SK-N-SH treated with all-trans-retinoic acid at 6 μM for 48 hours (cell line): ENCODE data around the gene FAT1.

Experiments
- ATAC-seq: fragments of 200-7000 bp; cut with Tn5 transposase; 3 replicates; pipeline ENCODE4 v1.9.1; 2020; ENCODE audit warnings: mild to moderate bottlenecking, moderate library complexity
- ARNTL ChIP-seq: fragments of 450-650 bp; formaldehyde crosslinking; IDR thresholded peaks from 2 replicates; pipeline ENCODE4 v1.5.0; 2020; ENCODE audit warnings: low read depth, mild to moderate bottlenecking, moderate library complexity, borderline replicate concordance
- BACH2 ChIP-seq: fragments of 250-450 bp; sonication (Bioruptor Pico); IDR thresholded peaks from 2 replicates; pipeline ENCODE4 v1.9.0; 2021; ENCODE audit warnings: mild to moderate bottlenecking, borderline replicate concordance
- CREB5 ChIP-seq: fragments of 250-450 bp; sonication (Bioruptor Pico); IDR thresholded peaks from 2 replicates; pipeline ENCODE4 v1.5.1; 2020; ENCODE audit warnings: low read depth, mild to moderate bottlenecking, moderate library complexity
- CSDC2 ChIP-seq: fragments of 250-450 bp; sonication (Bioruptor Pico); IDR thresholded peaks from 2 replicates; pipeline ENCODE4 v1.5.0; 2020; ENCODE audit warnings: mild to moderate bottlenecking, moderate library complexity
- CSRNP3 ChIP-seq: fragments of 250-450 bp; sonication (Bioruptor Pico); IDR thresholded peaks from 2 replicates; pipeline ENCODE4 v1.5.1; 2021; ENCODE audit warnings: mild to moderate bottlenecking, moderate library complexity
- GLIS3 ChIP-seq: fragments of 250-450 bp; sonication (Bioruptor Pico); IDR thresholded peaks from 2 replicates; pipeline ENCODE4 v1.5.0; 2020; ENCODE audit warnings: mild to moderate bottlenecking, moderate library complexity
- ISL1 ChIP-seq: fragments of 250-450 bp; sonication (Bioruptor Pico); IDR thresholded peaks from 2 replicates; pipeline ENCODE4 v2.1.2; 2022; ENCODE audit warnings: mild to moderate bottlenecking, moderate library complexity
- OSR1 ChIP-seq: fragments of 250-450 bp; sonication (Bioruptor Pico); IDR thresholded peaks from 2 replicates; pipeline ENCODE4 v1.8.0; 2022; ENCODE audit warnings: moderate library complexity, mild to moderate bottlenecking, inconsistent platforms
- PATZ1 ChIP-seq: fragments of 250-450 bp; sonication (Bioruptor Pico); IDR thresholded peaks from 2 replicates; pipeline ENCODE4 v1.8.0; 2020; ENCODE audit warnings: mild to moderate bottlenecking, moderate library complexity, borderline replicate concordance
- POU6F1 ChIP-seq: fragments of 250-450 bp; sonication (Bioruptor Pico); IDR thresholded peaks from 2 replicates; pipeline ENCODE4 v1.8.0; 2021; ENCODE audit warnings: low read depth, mild to moderate bottlenecking, moderate library complexity, borderline replicate concordance
- RARB ChIP-seq: fragments of 250-450 bp; sonication (Bioruptor Pico); IDR thresholded peaks from 2 replicates; pipeline ENCODE4 v1.8.0; 2021; ENCODE audit warnings: mild to moderate bottlenecking, moderate library complexity
- SNAI2 ChIP-seq: fragments of 250-450 bp; sonication (Bioruptor Pico); IDR thresholded peaks from 2 replicates; pipeline ENCODE4 v1.5.0; 2020; ENCODE audit warnings: mild to moderate bottlenecking, moderate library complexity
- TCF4 ChIP-seq: fragments of 250-450 bp; sonication (Bioruptor Pico); IDR thresholded peaks from 2 replicates; pipeline ENCODE4 v1.8.0; 2021; ENCODE audit warnings: mild to moderate bottlenecking, moderate library complexity, borderline replicate concordance
- TOX ChIP-seq: fragments of 250-450 bp; sonication (Bioruptor Pico); IDR thresholded peaks from 2 replicates; pipeline ENCODE4 v1.8.0; 2021; ENCODE audit warnings: mild to moderate bottlenecking, moderate library complexity, borderline replicate concordance
- TSHZ2 ChIP-seq: fragments of 250-450 bp; sonication (Bioruptor Pico); IDR thresholded peaks from 2 replicates; pipeline ENCODE4 v1.5.0; 2020; ENCODE audit warnings: mild to moderate bottlenecking, moderate library complexity
- ZC3H10 ChIP-seq: fragments of 250-450 bp; sonication (Bioruptor Pico); IDR thresholded peaks from 2 replicates; pipeline ENCODE4 v1.5.1; 2021; ENCODE audit warnings: mild to moderate bottlenecking, moderate library complexity
- ZFP30 ChIP-seq: fragments of 450-650 bp; formaldehyde crosslinking; IDR thresholded peaks from 2 replicates; pipeline ENCODE4 v1.5.0; 2022; ENCODE audit warnings: mild to moderate bottlenecking, moderate library complexity
- ZNF565 ChIP-seq: fragments of 450-650 bp; formaldehyde crosslinking; conservative IDR thresholded peaks from 2 replicates; pipeline ENCODE4 v1.5.0; 2020; ENCODE audit warnings: low read depth, mild to moderate bottlenecking, moderate library complexity
- ZNF70 ChIP-seq: fragments of 450-650 bp; formaldehyde crosslinking; IDR thresholded peaks from 2 replicates; pipeline ENCODE4 v1.5.0; 2020; ENCODE audit warnings: mild to moderate bottlenecking, moderate library complexity
- ZNF8 ChIP-seq: fragments of 450-650 bp; formaldehyde crosslinking; IDR thresholded peaks from 2 replicates; pipeline ENCODE4 v1.5.0; 2020; ENCODE audit warnings: mild to moderate bottlenecking, moderate library complexity

The FAT1 gene

GRCh38 chr4:186592966-186593586, 130.6 kb downstream of the FAT1 start:
- TF ChIP-seq ZNF8 (CRISPR knock-in tag), result no peak
- no peak for TF ChIP-seq OSR1 (CRISPR knock-in tag)
- TF ChIP-seq BACH2 (CRISPR knock-in tag), result no peak
- TF ChIP-seq RARB (CRISPR knock-in tag), result no peak
- no peak for TF ChIP-seq POU6F1 (CRISPR knock-in tag)
- no peak for TF ChIP-seq TCF4
- no peak for TF ChIP-seq ISL1
- TF ChIP-seq TOX (CRISPR knock-in tag), result no peak
- TF ChIP-seq PATZ1 (CRISPR knock-in tag), result no peak
- no peak for TF ChIP-seq ZFP30
- TF ChIP-seq ZNF70 (CRISPR knock-in tag), result no peak
- TF ChIP-seq TSHZ2 (CRISPR knock-in tag), result no peak
- no peak for TF ChIP-seq CSDC2
- TF ChIP-seq ZNF565 (CRISPR knock-in tag), result no peak
- TF ChIP-seq SNAI2 (CRISPR knock-in tag), result no peak
- no peak for TF ChIP-seq GLIS3 (CRISPR knock-in tag)
- no peak for TF ChIP-seq CSRNP3 (CRISPR knock-in tag)

GRCh38 chr4:186592445-186592844, 131.2 kb downstream of the FAT1 start:
- TF ChIP-seq POU6F1 (CRISPR knock-in tag) (no peak), ZC3H10 (CRISPR knock-in tag) (no peak), TOX (CRISPR knock-in tag) (no peak), CREB5 (CRISPR knock-in tag) (no peak), ARNTL (CRISPR knock-in tag) (no peak), CSRNP3 (CRISPR knock-in tag) (no peak)
- ATAC-seq, result no peak

More at GRCh38 chr4:186592966-186593586, 130.6 kb downstream of the FAT1 start:
- no peak for ATAC-seq
